A549 treated with AZD9567 at 1 μM for 4 hours (cell line): ENCODE data around the gene GPR156. TPM values are rescaled to one million over a fixed set of nuclear protein-coding genes. Genes with fewer than 3 reads are reported as not detected.

Source experiments
- total RNA-seq: library from RNA; stranded (reverse); fragments of 200-300 nt; extraction: Qiagen RNA extraction; gene quantifications from 5 replicates; pipeline ENCODE4 v1.2.3, GENCODE V29; 2022; ENCODE audit not compliant: insufficient read depth

The GPR156 gene
- total RNA-seq, result 0.37 to 0.68 TPM (median 0.44 TPM) in 4 of 5 replicates, not detected in the other

GRCh38 chr3:120284747-120285507 lies at the start of gene GPR156:
GPR156 (minus strand) TSS chr3:120285222; CDS start chr3:120244098, 41,124 bp downstream.

Other genes starting within 250 kb of the GPR156 start
- gene GSK3B, start 190.8 kb downstream of the GPR156 start, total RNA-seq, result 23.1 to 43.8 TPM (median 26.4 TPM) in 5 replicates
- 12.6 to 21.9 TPM (median 17.3 TPM) in 5 replicates for gene LRRC58, start 64.1 kb upstream of the GPR156 start, total RNA-seq
- gene FSTL1, start 165.8 kb upstream of the GPR156 start, total RNA-seq, result 43.9 to 75.2 TPM (median 64.5 TPM) in 5 replicates